ENCODE measurements around the gene PPFIA2.

DNA sequence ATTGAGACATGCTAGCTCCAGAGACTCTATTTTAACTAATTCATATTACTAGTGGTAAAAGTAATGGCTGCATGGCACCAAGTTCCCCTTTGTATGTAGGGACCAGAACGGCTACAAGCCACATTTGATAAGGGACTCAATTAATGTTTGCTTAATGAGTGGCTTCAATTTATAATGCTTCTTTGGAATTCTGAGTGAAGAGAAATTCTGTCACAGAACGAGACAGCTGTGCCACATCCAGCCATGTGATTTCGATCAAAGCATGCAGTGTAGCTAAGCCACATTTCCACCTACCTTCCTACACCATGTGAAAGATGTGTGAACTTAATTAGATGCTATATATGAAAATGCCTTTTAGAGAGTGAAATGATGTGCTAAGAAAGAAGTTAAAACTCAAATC is 463.9 kb downstream of the PPFIA2 start:
- TF ChIP-seq CTCF (optimal IDR thresholded peaks at IDR 0.05 in 1 of 3, IDR thresholded peaks at IDR 0.05 in 1 of 3, conservative IDR thresholded peaks at IDR 0.05 in 1 of 3; ENCODE audit: extremely low read depth in 1 of 3, insufficient read depth in 2 of 3, low read length in 3 of 3) (no peak), EZH2 (IDR thresholded peaks at IDR 0.05; ENCODE audit: low read length) (no peak)
